Renal cortex interstitium (tissue), 15 donors: Measurements from ENCODE around the gene NPFFR1. TPM values are rescaled to one million over a fixed set of nuclear protein-coding genes. Genes with fewer than 3 reads are reported as not detected.

ENCODE experiments used
- DNase-seq, 11 donors: peaks; one replicate each; pipeline ENCODE4 v3.0.0-alpha.2; 2013; ENCODE audit warnings: low read depth in 9 of 11, low spot score in 4 of 11; ENCODE audit errors: extremely low read depth in 1 of 11
- long read RNA-seq, 16 experiments: transcript quantifications; one replicate each; lab custom pipeline, GENCODE V29; 2026
- polyA plus RNA-seq, 3 donors: library from polyadenylated mRNA; unstranded; fragments of 120-200 nt; gene quantifications; one replicate each; pipeline ENCODE4 v1.2.1, GENCODE V29; 2013; ENCODE audit not compliant: insufficient read length in 3 of 3

The NPFFR1 gene
- polyA plus RNA-seq = under 1 TPM; 0.14 to 0.27 (median 0.23) TPM
- long read RNA-seq, donor 1 = 0 reads
- long read RNA-seq, donor 2 = 0 reads
- long read RNA-seq, donor 3 = 0 reads
- long read RNA-seq, donor 4 = 0 reads
- long read RNA-seq, donor 5 = 0 reads
- long read RNA-seq, donor 6 = 0 reads
- long read RNA-seq, donor 7 = 0 reads
- long read RNA-seq, donor 8 = 0 reads
- long read RNA-seq, donor 9 = 0 reads
- long read RNA-seq, donor 10 = 0 reads
- long read RNA-seq, donor 11 = 0 reads
- long read RNA-seq, donor 12 = 0 reads
- long read RNA-seq, donor 13 = 0 reads
- long read RNA-seq, donor 14 = 0 reads
- long read RNA-seq, donor 15 = 0 reads
- long read RNA-seq, donor 16 = 0 reads

- DNase-seq = peak in 1 of 11 donors; percentile 7
These were observed at the start of gene NPFFR1 for GRCh38 chr10:70283445-70284399. NPFFR1 (minus strand) TSS chr10:70284004; CDS start chr10:70283676, 328 bp downstream.

GRCh38 chr10:70333268-70333667 is 49.5 kb upstream of the NPFFR1 start:
- no peak for DNase-seq

GRCh38 chr10:70331486-70332268 is 47.9 kb upstream of the NPFFR1 start:
- DNase-seq = peak in 6 of 11 donors; percentile 22 to 39 (median 31)

- no peak for DNase-seq
These were observed 47.3 kb upstream of the NPFFR1 start for GRCh38 chr10:70331160-70331485.

GRCh38 chr10:70330671-70331070 is 46.9 kb upstream of the NPFFR1 start:
- DNase-seq = no peak

- no peak for DNase-seq
These were observed 45.2 kb upstream of the NPFFR1 start for GRCh38 chr10:70328967-70329366.

GRCh38 chr10:70328018-70328417 is 44.2 kb upstream of the NPFFR1 start:
- DNase-seq = no peak

GRCh38 chr10:70324951-70325781 is 41.4 kb upstream of the NPFFR1 start:
- no peak for DNase-seq

- peak in 7 of 11 donors; percentile 20 to 39 (median 27) for DNase-seq
These were observed 40.6 kb upstream of the NPFFR1 start for GRCh38 chr10:70324339-70324861.

- no peak for DNase-seq
These were observed 40.0 kb upstream of the NPFFR1 start for GRCh38 chr10:70323697-70324338.

- no peak for DNase-seq
These were observed 39.4 kb upstream of the NPFFR1 start for GRCh38 chr10:70323138-70323696.

- DNase-seq = no peak
These were observed 38.4 kb upstream of the NPFFR1 start for GRCh38 chr10:70321897-70322890.

- no peak for DNase-seq
These were observed 37.4 kb upstream of the NPFFR1 start for GRCh38 chr10:70321233-70321632.

- DNase-seq = no peak
These were observed 36.9 kb upstream of the NPFFR1 start for GRCh38 chr10:70320751-70321150.

- no peak for DNase-seq
These were observed 36.0 kb upstream of the NPFFR1 start for GRCh38 chr10:70319824-70320223.

GRCh38 chr10:70319183-70319582 is 35.4 kb upstream of the NPFFR1 start:
- no peak for DNase-seq
